Measurements from ENCODE around the gene FNDC3B.

Gene FNDC3B

GRCh38 chr3:172154768-172155664 lies 115.6 kb downstream of the FNDC3B start:
- DNase-seq, result no peak

GRCh38 chr3:172155897-172156585 lies 116.7 kb downstream of the FNDC3B start:
- DNase-seq, result no peak

- no peak for DNase-seq
These were observed 117.2 kb downstream of the FNDC3B start for GRCh38 chr3:172156586-172156955.

GRCh38 chr3:172157564-172158258 lies 118.3 kb downstream of the FNDC3B start:
- no peak for DNase-seq

GRCh38 chr3:172158741-172159140 lies 119.4 kb downstream of the FNDC3B start:
- DNase-seq, result no peak

GRCh38 chr3:172159376-172159775 lies 120.0 kb downstream of the FNDC3B start:
- DNase-seq, result no peak

- peak; percentile 81 for DNase-seq
These were observed 120.7 kb downstream of the FNDC3B start for GRCh38 chr3:172159962-172160538.

GRCh38 chr3:172161133-172161789 lies 121.9 kb downstream of the FNDC3B start:
- no peak for DNase-seq

GRCh38 chr3:172161959-172162358 lies 122.6 kb downstream of the FNDC3B start:
- no peak for DNase-seq

- DNase-seq, result no peak
These were observed 123.9 kb downstream of the FNDC3B start for GRCh38 chr3:172163320-172163719.

- DNase-seq, result no peak
These were observed 125.4 kb downstream of the FNDC3B start for GRCh38 chr3:172164620-172165362.

GRCh38 chr3:172166261-172166660 lies 126.9 kb downstream of the FNDC3B start:
- no peak for DNase-seq

GRCh38 chr3:172166890-172167289 lies 127.5 kb downstream of the FNDC3B start:
- no peak for DNase-seq

- no peak for DNase-seq
These were observed 128.7 kb downstream of the FNDC3B start for GRCh38 chr3:172167892-172168648.

- no peak for DNase-seq
These were observed 130.8 kb downstream of the FNDC3B start for GRCh38 chr3:172170073-172170709.

- no peak for DNase-seq
These were observed 131.5 kb downstream of the FNDC3B start for GRCh38 chr3:172170841-172171240.

GRCh38 chr3:172171396-172172075 lies 132.2 kb downstream of the FNDC3B start:
- no peak for DNase-seq

- DNase-seq, result no peak
These were observed 134.2 kb downstream of the FNDC3B start for GRCh38 chr3:172173316-172174254.

Data from inflammatory macrophage treated with lipopolysaccharide for 4 hours (primary cell).